ENCODE results near the gene KLF18.

Gene KLF18

DNA sequence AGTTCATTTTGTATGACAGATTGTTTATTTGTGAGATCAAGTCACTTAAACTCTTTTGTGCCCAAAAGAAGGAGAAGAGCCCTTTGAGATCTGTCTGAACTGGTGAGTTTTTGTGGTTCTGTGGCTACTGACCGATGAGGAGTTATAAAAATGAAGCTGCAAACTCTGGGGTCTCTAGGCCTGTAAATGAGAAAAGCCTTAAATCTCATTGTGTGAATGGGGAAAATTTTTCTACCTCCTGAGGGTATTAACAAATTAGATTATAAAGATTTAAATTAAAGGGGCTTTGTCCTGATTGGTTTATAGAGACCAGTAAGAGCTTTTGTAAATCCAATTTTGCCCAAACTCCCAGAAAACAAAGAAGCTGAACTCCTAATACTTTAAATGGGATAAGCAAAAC, 32.5 kb downstream of the KLF18 start:
- Histone ChIP-seq H3K36me3 (ENCODE audit: control insufficient read depth in 2 of 2, insufficient read depth in 1 of 2, low read length in 2 of 2) (no peaks in the 10 kb centered on the region), H3K27ac (ENCODE audit: extremely low read depth, low read depth, low read length) (no peak overlapping the region), H3K4me3 (ENCODE audit: low read depth, low read length) (no peak overlapping the region), H3K4me1 (ENCODE audit: control insufficient read depth, insufficient read depth, low read length) (no peaks in the 10 kb centered on the region), H3K9me3 (ENCODE audit: control insufficient read depth, insufficient read depth, low read depth, low read length) (no peaks in the 10 kb centered on the region)
- ChIA-PET POLR2A (no interaction called here), CTCF (interaction anchor here (0.6 to 1.6 kb wide), 4 partner anchors 16 to 486 kb away, joined by 3 to 7 read pairs (median 4); no protein-coding TSS in a partner anchor)
- TF ChIP-seq KLF7 (tag by site-specific recombination; IDR thresholded peaks at IDR 0.05; ENCODE audit: borderline replicate concordance) (no peak), ZNF558 (tag by site-specific recombination; IDR thresholded peaks at IDR 0.05) (no peak), ZNF600 (tag by site-specific recombination; IDR thresholded peaks at IDR 0.05) (no peak), SETDB1 (IDR thresholded peaks at IDR 0.05; ENCODE audit: insufficient read length, low read length) (no peak), ZNF664 (tag by site-specific recombination; IDR thresholded peaks at IDR 0.05) (no peak), ZNF610 (tag by site-specific recombination; IDR thresholded peaks at IDR 0.05; ENCODE audit: borderline replicate concordance) (no peak), ZNF26 (tag by site-specific recombination; IDR thresholded peaks at IDR 0.05) (no peak), ZSCAN5A (tag by site-specific recombination; IDR thresholded peaks at IDR 0.05) (no peak), ZNF792 (tag by site-specific recombination; IDR thresholded peaks at IDR 0.05) (no peak), SP7 (tag by site-specific recombination; IDR thresholded peaks at IDR 0.05) (no peak), ZNF302 (tag by site-specific recombination; IDR thresholded peaks at IDR 0.05; ENCODE audit: low read depth) (no peak), ZNF830 (tag by site-specific recombination; IDR thresholded peaks at IDR 0.05; ENCODE audit: low read depth) (no peak), ZSCAN16 (tag by site-specific recombination; IDR thresholded peaks at IDR 0.05) (no peak), ZBTB48 (tag by site-specific recombination; IDR thresholded peaks at IDR 0.05) (no peak), ZNF548 (tag by site-specific recombination; IDR thresholded peaks at IDR 0.05) (no peak), ZNF747 (tag by site-specific recombination; IDR thresholded peaks at IDR 0.05) (no peak), ZNF23 (tag by site-specific recombination; IDR thresholded peaks at IDR 0.05; ENCODE audit: borderline replicate concordance) (no peak)
- TF ChIP-seq, protein P1, sequence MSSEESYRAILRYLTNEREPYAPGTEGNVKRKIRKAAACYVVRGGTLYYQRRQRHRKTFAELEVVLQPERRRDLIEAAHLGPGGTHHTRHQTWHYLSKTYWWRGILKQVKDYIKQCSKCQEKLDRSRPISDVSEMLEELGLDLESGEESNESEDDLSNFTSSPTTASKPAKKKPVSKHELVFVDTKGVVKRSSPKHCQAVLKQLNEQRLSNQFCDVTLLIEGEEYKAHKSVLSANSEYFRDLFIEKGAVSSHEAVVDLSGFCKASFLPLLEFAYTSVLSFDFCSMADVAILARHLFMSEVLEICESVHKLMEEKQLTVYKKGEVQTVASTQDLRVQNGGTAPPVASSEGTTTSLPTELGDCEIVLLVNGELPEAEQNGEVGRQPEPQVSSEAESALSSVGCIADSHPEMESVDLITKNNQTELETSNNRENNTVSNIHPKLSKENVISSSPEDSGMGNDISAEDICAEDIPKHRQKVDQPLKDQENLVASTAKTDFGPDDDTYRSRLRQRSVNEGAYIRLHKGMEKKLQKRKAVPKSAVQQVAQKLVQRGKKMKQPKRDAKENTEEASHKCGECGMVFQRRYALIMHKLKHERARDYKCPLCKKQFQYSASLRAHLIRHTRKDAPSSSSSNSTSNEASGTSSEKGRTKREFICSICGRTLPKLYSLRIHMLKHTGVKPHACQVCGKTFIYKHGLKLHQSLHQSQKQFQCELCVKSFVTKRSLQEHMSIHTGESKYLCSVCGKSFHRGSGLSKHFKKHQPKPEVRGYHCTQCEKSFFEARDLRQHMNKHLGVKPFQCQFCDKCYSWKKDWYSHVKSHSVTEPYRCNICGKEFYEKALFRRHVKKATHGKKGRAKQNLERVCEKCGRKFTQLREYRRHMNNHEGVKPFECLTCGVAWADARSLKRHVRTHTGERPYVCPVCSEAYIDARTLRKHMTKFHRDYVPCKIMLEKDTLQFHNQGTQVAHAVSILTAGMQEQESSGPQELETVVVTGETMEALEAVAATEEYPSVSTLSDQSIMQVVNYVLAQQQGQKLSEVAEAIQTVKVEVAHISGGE (tag by site-specific recombination; conservative IDR thresholded peaks at IDR 0.05; ENCODE audit: low read depth) = no peak
- TF ChIP-seq, protein P2, sequence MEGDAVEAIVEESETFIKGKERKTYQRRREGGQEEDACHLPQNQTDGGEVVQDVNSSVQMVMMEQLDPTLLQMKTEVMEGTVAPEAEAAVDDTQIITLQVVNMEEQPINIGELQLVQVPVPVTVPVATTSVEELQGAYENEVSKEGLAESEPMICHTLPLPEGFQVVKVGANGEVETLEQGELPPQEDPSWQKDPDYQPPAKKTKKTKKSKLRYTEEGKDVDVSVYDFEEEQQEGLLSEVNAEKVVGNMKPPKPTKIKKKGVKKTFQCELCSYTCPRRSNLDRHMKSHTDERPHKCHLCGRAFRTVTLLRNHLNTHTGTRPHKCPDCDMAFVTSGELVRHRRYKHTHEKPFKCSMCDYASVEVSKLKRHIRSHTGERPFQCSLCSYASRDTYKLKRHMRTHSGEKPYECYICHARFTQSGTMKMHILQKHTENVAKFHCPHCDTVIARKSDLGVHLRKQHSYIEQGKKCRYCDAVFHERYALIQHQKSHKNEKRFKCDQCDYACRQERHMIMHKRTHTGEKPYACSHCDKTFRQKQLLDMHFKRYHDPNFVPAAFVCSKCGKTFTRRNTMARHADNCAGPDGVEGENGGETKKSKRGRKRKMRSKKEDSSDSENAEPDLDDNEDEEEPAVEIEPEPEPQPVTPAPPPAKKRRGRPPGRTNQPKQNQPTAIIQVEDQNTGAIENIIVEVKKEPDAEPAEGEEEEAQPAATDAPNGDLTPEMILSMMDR (tag by site-specific recombination; IDR thresholded peaks at IDR 0.05) = no peak

Measured in HEK293 (cell line).